BLaER1 (cell line): ENCODE results near the gene MYMK.

Experiments
- H3K27ac ChIP-seq: shearing (Covaris generic); formaldehyde crosslinking; 2 replicates; pipeline ENCODE4 v1.8.1; 2022
- H3K27me3 ChIP-seq: shearing (Covaris generic); formaldehyde crosslinking; 2 replicates; pipeline ENCODE4 v1.8.1; 2022
- H3K36me3 ChIP-seq: shearing (Covaris generic); formaldehyde crosslinking; 2 replicates; pipeline ENCODE4 v1.8.1; 2022
- H3K4me1 ChIP-seq: shearing (Covaris generic); formaldehyde crosslinking; 2 replicates; pipeline ENCODE4 v1.8.1; 2022
- H3K4me2 ChIP-seq: shearing (Covaris generic); formaldehyde crosslinking; 2 replicates; pipeline ENCODE4 v1.8.1; 2022
- H3K4me3 ChIP-seq: shearing (Covaris generic); formaldehyde crosslinking; 2 replicates; pipeline ENCODE4 v1.8.1; 2022
- H3K9ac ChIP-seq: shearing (Covaris generic); formaldehyde crosslinking; 2 replicates; pipeline ENCODE4 v1.8.1; 2022
- H3K9me3 ChIP-seq: shearing (Covaris generic); formaldehyde crosslinking; 2 replicates; pipeline ENCODE4 v1.8.1; 2022
- H4K20me1 ChIP-seq: shearing (Covaris generic); formaldehyde crosslinking; 2 replicates; pipeline ENCODE4 v1.8.1; 2022
- Cebpa-rat ChIP-seq: shearing (Covaris generic); IDR thresholded peaks from 2 replicates; pipeline ENCODE4 v1.8.1; 2022

Gene MYMK

GRCh38 chr9:133536080-133536479 is 11.3 kb upstream of the MYMK start:
- no peaks in the 10 kb centered on the region for H3K9me3 ChIP-seq
- TF ChIP-seq Cebpa-rat = no peak
- H3K4me3 ChIP-seq = no peak overlapping the region
- no peaks in the 10 kb centered on the region for H3K36me3 ChIP-seq
- H3K27me3 ChIP-seq = peaks cover 26% of the 10 kb centered on the region
- no peaks in the 10 kb centered on the region for H4K20me1 ChIP-seq
- H3K9ac ChIP-seq = no peak overlapping the region
- H3K4me2 ChIP-seq = peak overlapping the region; percentile 98
- no peak overlapping the region for H3K27ac ChIP-seq
- H3K4me1 ChIP-seq = peaks cover 89% of the 10 kb centered on the region

- peak overlapping the region; percentile 98 for H3K4me2 ChIP-seq
- H3K4me3 ChIP-seq = no peak overlapping the region
Observed at GRCh38 chr9:133535306-133535877, 10.6 kb upstream of the MYMK start.

DNA sequence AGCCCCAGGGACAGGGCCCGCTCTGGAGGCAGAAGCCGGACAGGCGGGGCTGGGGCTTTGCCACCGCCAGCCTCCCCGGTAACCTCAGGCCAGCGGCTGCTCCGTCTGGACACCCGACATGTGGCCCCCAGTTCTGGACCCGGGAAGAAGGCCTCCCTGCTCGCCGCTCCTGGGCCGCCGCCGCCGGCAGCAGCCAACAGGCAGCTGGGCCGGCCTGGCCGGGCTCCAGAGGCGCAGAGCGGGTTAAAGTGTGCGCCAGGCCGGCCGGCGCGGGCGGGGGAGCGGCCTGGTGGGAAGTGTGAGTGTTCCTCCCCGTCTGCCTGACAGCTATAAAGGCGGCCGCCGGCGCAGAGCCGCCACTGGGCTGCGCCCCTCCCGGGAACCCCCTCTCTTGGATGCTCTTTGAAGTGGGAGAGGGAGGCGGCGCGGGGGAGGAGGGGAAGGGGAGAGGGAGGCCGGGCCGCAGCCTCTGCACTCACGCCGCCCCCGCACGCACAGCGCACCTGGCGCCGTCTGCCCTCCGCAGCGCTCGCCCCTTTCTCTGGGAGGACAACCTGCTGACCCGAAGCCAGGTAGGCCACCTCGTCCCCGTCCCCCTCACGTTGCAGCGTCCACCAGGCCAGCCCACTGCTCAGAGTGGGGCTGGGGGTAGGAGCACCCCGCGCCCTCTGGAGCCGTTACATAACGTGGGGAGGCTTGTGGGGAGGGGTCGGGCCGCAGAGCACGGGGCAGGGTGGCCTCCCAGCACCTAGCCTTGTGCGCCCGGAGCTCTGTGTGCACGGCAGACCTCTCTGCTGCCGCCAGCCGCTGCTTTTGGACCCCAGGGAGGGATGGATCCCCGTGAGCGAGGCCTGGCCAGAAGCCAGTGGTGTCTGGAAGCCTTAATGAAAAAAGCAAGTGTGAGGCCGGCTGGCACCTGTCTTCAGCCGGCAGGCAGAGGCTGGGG is 9.9 kb upstream of the MYMK start, which contains the start of gene ADAMTSL2:
TSS of gene ADAMTSL2 (plus strand) at position 359 of the 946 bp plus-strand sequence. CDS start 2,009 bp downstream, outside the sequence.
- peaks cover 89% of the 10 kb centered on the region for H3K4me1 ChIP-seq
- H3K9me3 ChIP-seq = no peaks in the 10 kb centered on the region
- H3K9ac ChIP-seq = peak within 1 kb of the TSS; percentile 39; the same call in 1 of the 2 replicates
- H3K27ac ChIP-seq = peak within 1 kb of the TSS; percentile 71
- H3K4me2 ChIP-seq = peak within 1 kb of the TSS; percentile 98
- H3K36me3 ChIP-seq = no peaks in the 10 kb centered on the region
- no peaks in the 10 kb centered on the region for H4K20me1 ChIP-seq
- no peak for TF ChIP-seq Cebpa-rat
- peak within 1 kb of the TSS; percentile 55 for H3K4me3 ChIP-seq
- H3K27me3 ChIP-seq = peaks cover 17% of the 10 kb centered on the region

More at GRCh38 chr9:133535306-133535877, 10.6 kb upstream of the MYMK start:
- no peak overlapping the region for H3K9ac ChIP-seq
- H3K4me1 ChIP-seq = peaks cover 89% of the 10 kb centered on the region
- H3K27me3 ChIP-seq = peaks cover 24% of the 10 kb centered on the region
- H3K9me3 ChIP-seq = no peaks in the 10 kb centered on the region
- no peak for TF ChIP-seq Cebpa-rat
- H3K36me3 ChIP-seq = no peaks in the 10 kb centered on the region
- no peak overlapping the region for H3K27ac ChIP-seq
- no peaks in the 10 kb centered on the region for H4K20me1 ChIP-seq

DNA sequence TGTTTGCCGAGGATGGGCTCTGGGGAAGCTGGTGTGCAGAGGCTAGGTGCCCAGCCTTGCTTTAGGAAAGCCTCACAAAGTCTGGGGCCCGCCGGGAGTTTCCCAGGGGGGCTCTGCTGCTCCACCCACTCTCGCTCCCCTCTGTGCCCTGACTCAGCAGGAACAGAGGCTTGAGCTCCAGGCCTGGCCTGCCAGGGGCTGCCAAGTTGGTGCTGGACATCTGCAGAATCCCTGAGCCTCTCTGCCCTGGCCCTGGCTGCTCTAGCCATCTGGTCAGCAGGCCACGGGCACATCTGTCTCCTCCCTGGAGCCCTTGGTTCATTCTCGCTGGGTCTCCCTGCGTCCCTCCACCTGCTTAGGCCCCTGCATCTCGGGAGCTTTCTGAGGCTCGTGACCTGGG is 9.1 kb upstream of the MYMK start:
- H3K9ac ChIP-seq = peak overlapping the region; percentile 39; the same call in 1 of the 2 replicates
- H3K4me2 ChIP-seq = peak overlapping the region; percentile 98
- H3K27ac ChIP-seq = peak overlapping the region; percentile 71
- TF ChIP-seq Cebpa-rat = no peak
- peak overlapping the region; percentile 55 for H3K4me3 ChIP-seq
- no peaks in the 10 kb centered on the region for H3K36me3 ChIP-seq
- H4K20me1 ChIP-seq = peaks cover 4% of the 10 kb centered on the region
- peaks cover 9% of the 10 kb centered on the region for H3K27me3 ChIP-seq
- no peaks in the 10 kb centered on the region for H3K9me3 ChIP-seq
- H3K4me1 ChIP-seq = peaks cover 89% of the 10 kb centered on the region

GRCh38 chr9:133532937-133533668 is 8.3 kb upstream of the MYMK start:
- H3K36me3 ChIP-seq = no peaks in the 10 kb centered on the region
- peak overlapping the region; percentile 98 for H3K4me2 ChIP-seq
- peaks cover 2% of the 10 kb centered on the region; the same call in 1 of the 2 replicates for H3K27me3 ChIP-seq
- H3K27ac ChIP-seq = peak overlapping the region; percentile 46; the same call in 1 of the 2 replicates
- H3K4me1 ChIP-seq = peaks cover 89% of the 10 kb centered on the region
- no peak overlapping the region; the same call in 1 of the 2 replicates for H3K9ac ChIP-seq
- TF ChIP-seq Cebpa-rat = no peak
- peaks cover 9% of the 10 kb centered on the region for H4K20me1 ChIP-seq
- H3K4me3 ChIP-seq = no peak overlapping the region
- no peaks in the 10 kb centered on the region for H3K9me3 ChIP-seq

GRCh38 chr9:133531293-133531692 is 6.5 kb upstream of the MYMK start:
- peak overlapping the region; percentile 29; the same call in 1 of the 2 replicates for H3K9ac ChIP-seq
- H3K36me3 ChIP-seq = no peaks in the 10 kb centered on the region
- H3K27ac ChIP-seq = peak overlapping the region; percentile 59
- no peak overlapping the region for H3K4me3 ChIP-seq
- H4K20me1 ChIP-seq = peaks cover 9% of the 10 kb centered on the region
- no peak for TF ChIP-seq Cebpa-rat
- H3K4me1 ChIP-seq = peaks cover 99% of the 10 kb centered on the region
- no peaks in the 10 kb centered on the region for H3K27me3 ChIP-seq
- H3K9me3 ChIP-seq = no peaks in the 10 kb centered on the region
- peak overlapping the region; percentile 98 for H3K4me2 ChIP-seq

DNA sequence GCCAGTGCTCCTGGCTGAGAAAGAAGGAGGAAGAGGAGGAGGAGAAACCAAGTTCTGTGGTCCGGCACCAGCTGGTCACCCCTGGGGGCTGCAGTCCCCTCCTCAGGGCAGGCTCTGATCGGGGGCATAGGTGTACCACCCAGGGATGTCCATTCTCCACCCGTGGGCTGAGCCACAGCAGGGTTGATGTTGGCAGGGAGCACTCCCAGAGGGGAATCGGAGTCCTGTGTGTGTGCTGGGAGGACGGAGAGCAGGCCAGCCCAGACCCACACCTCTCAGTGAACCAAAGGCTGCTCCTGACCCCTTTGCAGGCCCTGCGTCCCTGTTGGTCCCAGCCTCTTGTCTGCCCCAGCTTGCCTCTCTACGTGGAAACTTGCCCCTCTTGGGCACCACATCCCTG is 5.1 kb upstream of the MYMK start:
- Histone ChIP-seq H3K4me3 (no peak overlapping the region), H3K9ac (no peak overlapping the region), H3K4me1 (peaks cover 92% of the 10 kb centered on the region), H4K20me1 (peaks cover 9% of the 10 kb centered on the region), H3K27me3 (no peaks in the 10 kb centered on the region), H3K9me3 (no peaks in the 10 kb centered on the region), H3K4me2 (peak overlapping the region; percentile 98), H3K27ac (peak overlapping the region; percentile 21), H3K36me3 (no peaks in the 10 kb centered on the region)
- no peak for TF ChIP-seq Cebpa-rat

- Histone ChIP-seq H3K27me3 (no peaks in the 10 kb centered on the region), H3K4me1 (peaks cover 88% of the 10 kb centered on the region), H4K20me1 (peaks cover 9% of the 10 kb centered on the region), H3K9me3 (no peaks in the 10 kb centered on the region), H3K4me3 (no peak overlapping the region), H3K36me3 (no peaks in the 10 kb centered on the region), H3K27ac (peak overlapping the region; percentile 21), H3K4me2 (peak overlapping the region; percentile 98), H3K9ac (no peak overlapping the region)
- TF ChIP-seq Cebpa-rat = no peak
Observed at GRCh38 chr9:133529457-133529856, 4.7 kb upstream of the MYMK start.

DNA sequence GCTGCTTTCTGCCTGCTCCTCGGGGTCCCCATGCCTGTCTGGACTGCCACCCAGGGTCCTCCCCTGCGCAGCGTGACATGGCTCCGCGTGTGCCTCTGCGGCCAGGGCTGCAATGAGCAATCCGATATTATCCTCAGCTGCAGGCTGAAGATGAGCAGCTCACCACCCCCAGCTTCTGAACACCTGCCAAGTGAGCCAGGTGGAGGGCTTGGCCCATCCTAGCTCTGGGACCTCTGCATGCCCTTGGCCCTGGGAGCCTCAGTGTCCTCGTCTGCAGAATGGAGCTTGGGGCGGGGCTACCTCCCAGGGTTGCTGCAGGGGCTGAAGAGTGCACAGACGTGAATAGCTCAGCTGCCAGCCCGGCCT is 4.1 kb upstream of the MYMK start:
- H3K4me3 ChIP-seq = no peak overlapping the region

More for the DNA sequence above, 4.1 kb upstream of the MYMK start:
- H3K36me3 ChIP-seq = no peaks in the 10 kb centered on the region
- H3K9ac ChIP-seq = no peak overlapping the region
- no peak for TF ChIP-seq Cebpa-rat
- no peaks in the 10 kb centered on the region for H3K27me3 ChIP-seq
- H3K4me1 ChIP-seq = peaks cover 82% of the 10 kb centered on the region
- H3K4me2 ChIP-seq = peak overlapping the region; percentile 98
- H4K20me1 ChIP-seq = peaks cover 9% of the 10 kb centered on the region
- H3K27ac ChIP-seq = no peak overlapping the region
- no peaks in the 10 kb centered on the region for H3K9me3 ChIP-seq
